ENCODE data around the gene TSTD1. TPM values are rescaled to one million over a fixed set of nuclear protein-coding genes. Genes with fewer than 3 reads are reported as not detected.

The TSTD1 gene
- total and polyA plus RNA-seq, 2 experiments from 2014 or later, result 94.9 to 244 TPM

- H3K4me2 ChIP-seq, result no peak overlapping the region
- TF ChIP-seq NANOG (IDR thresholded peaks at IDR 0.05; ENCODE audit: borderline replicate concordance) (no peak), EZH2 (IDR thresholded peaks at IDR 0.05; ENCODE audit: low read depth, unreplicated experiment) (no peak), EZH2phosphoT487 (IDR thresholded peaks at IDR 0.05; ENCODE audit: unreplicated experiment) (no peak), STAT1 (IDR thresholded peaks at IDR 0.05; ENCODE audit: unreplicated experiment) (no peak), ZNF114 (CRISPR knock-in tag; IDR thresholded peaks at IDR 0.05) (no peak), CTCF (conservative IDR thresholded peaks at IDR 0.05; ENCODE audit: low read depth in 2 of 2) (no peak), POLR2AphosphoS5 (IDR thresholded peaks at IDR 0.05; ENCODE audit: low read depth) (no peak), CREB1 (CRISPR knock-in tag; IDR thresholded peaks at IDR 0.05; ENCODE audit: low read depth) (no peak), ZNF331 (CRISPR knock-in tag; IDR thresholded peaks at IDR 0.05; ENCODE audit: low read depth) (no peak), REST (IDR thresholded peaks at IDR 0.05; ENCODE audit: unreplicated experiment) (no peak), ZNF462 (CRISPR knock-in tag; IDR thresholded peaks at IDR 0.05) (no peak), JUNB (IDR thresholded peaks at IDR 0.05; ENCODE audit: unreplicated experiment) (no peak)
- TF ChIP-seq, protein P1, sequence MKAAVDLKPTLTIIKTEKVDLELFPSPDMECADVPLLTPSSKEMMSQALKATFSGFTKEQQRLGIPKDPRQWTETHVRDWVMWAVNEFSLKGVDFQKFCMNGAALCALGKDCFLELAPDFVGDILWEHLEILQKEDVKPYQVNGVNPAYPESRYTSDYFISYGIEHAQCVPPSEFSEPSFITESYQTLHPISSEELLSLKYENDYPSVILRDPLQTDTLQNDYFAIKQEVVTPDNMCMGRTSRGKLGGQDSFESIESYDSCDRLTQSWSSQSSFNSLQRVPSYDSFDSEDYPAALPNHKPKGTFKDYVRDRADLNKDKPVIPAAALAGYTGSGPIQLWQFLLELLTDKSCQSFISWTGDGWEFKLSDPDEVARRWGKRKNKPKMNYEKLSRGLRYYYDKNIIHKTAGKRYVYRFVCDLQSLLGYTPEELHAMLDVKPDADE (IDR thresholded peaks at IDR 0.05), result no peak
- Mint-ChIP-seq H3K36me3 (ENCODE audit: low read depth) (no peaks in the 10 kb centered on the region), H3K27me3 (ENCODE audit: insufficient read depth, low read depth, poor library complexity) (peaks cover 14% of the 10 kb centered on the region), H3K4me3 (no peak overlapping the region), H3K27ac (no peak overlapping the region; the same call in 1 of the 2 replicates), H3K9me3 (no peaks in the 10 kb centered on the region; the same call in 2 of the 3 replicates), H3K4me1 (peaks cover 6% of the 10 kb centered on the region; the same call in 2 of the 3 replicates)
- H2AFZ ChIP-seq, result no peak overlapping the region
- H3F3A ChIP-seq (replicated peaks; ENCODE audit: low read depth), result no peaks in the 10 kb centered on the region
- ATAC-seq (no peak), DNase-seq (ENCODE audit: low spot score) (no peak)
- no peak overlapping the region for H3K4me3 ChIP-seq
- no peaks in the 10 kb centered on the region for H3K36me3 ChIP-seq (ENCODE audit: insufficient read depth)
- H3K9me2 ChIP-seq (ENCODE audit: insufficient read depth), result no peaks in the 10 kb centered on the region
- no peaks in the 10 kb centered on the region for H4K20me1 ChIP-seq (replicated peaks; ENCODE audit: insufficient read depth)
- H3K79me2 ChIP-seq (replicated peaks; ENCODE audit: insufficient read depth), result no peaks in the 10 kb centered on the region
- H3K27ac ChIP-seq (ENCODE audit: low read depth), result no peak overlapping the region
- no peaks in the 10 kb centered on the region for H3K27me3 ChIP-seq (ENCODE audit: insufficient read depth)
- H3K4me1 ChIP-seq (ENCODE audit: insufficient read depth), result 0 out of 2 replicates have a peak, but pooled peaks cover 4% of the 10 kb centered on the region
Measured at GRCh38 chr1:161069241-161069640, 30.5 kb upstream of the TSTD1 start.
